IPS-18c (cell line): ENCODE measurements around the gene GGPS1.
"Not testable (repeated sequence)": the region's sequence is repeated elsewhere in the genome, so short reads cannot be mapped to it uniquely, and the experiment has no call there.

ENCODE experiments used
- H3K4me3 ChIP-seq: 2 replicates; pipeline ENCODE4 v1.7.0; 2013; ENCODE audit warnings: low read depth, mild to moderate bottlenecking, low read length, moderate library complexity; ENCODE audit not compliant: insufficient read depth
- H3K9me3 ChIP-seq: one replicate; pipeline ENCODE4 v1.6.1; 2013; ENCODE audit warnings: mild to moderate bottlenecking, low read length, moderate library complexity; ENCODE audit not compliant: control insufficient read depth, insufficient read depth

GGPS1 gene

GRCh38 chr1:235367000-235367908, 38.9 kb downstream of the GGPS1 start, which contains the start of gene TBCE:
TSS of gene TBCE (plus strand) at chr1:235367427. CDS start at chr1:235380050, 12,623 bp downstream.
- Histone ChIP-seq H3K9me3 (peaks cover 4% of the 10 kb centered on the region), H3K4me3 (peak within 1 kb of the TSS; percentile 87)

GRCh38 chr1:235368428-235368827, 40.1 kb downstream of the GGPS1 start:
- Histone ChIP-seq H3K9me3 (peaks cover 4% of the 10 kb centered on the region), H3K4me3 (peak overlapping the region; percentile 87; the same call in 1 of the 2 replicates)

GRCh38 chr1:235369802-235370201, 41.4 kb downstream of the GGPS1 start:
- H3K4me3 ChIP-seq, result no peak overlapping the region
- peaks cover 4% of the 10 kb centered on the region for H3K9me3 ChIP-seq

- Histone ChIP-seq H3K4me3 (no peak overlapping the region), H3K9me3 (no peaks in the 10 kb centered on the region)
These were observed 47.7 kb downstream of the GGPS1 start for GRCh38 chr1:235375919-235376605.

- not testable (repeated sequence) for H3K4me3 ChIP-seq, H3K9me3 ChIP-seq
These were observed 49.9 kb downstream of the GGPS1 start for GRCh38 chr1:235378134-235378735.

- H3K9me3 ChIP-seq, H3K4me3 ChIP-seq: not testable (repeated sequence)
These were observed 53.8 kb downstream of the GGPS1 start for GRCh38 chr1:235381955-235382739.

- not testable (repeated sequence) for H3K9me3 ChIP-seq, H3K4me3 ChIP-seq
These were observed 57.3 kb downstream of the GGPS1 start for GRCh38 chr1:235385633-235386032.

GRCh38 chr1:235391874-235392273, 63.5 kb downstream of the GGPS1 start:
- H3K4me3 ChIP-seq, result no peak overlapping the region
- H3K9me3 ChIP-seq, result peaks cover 2% of the 10 kb centered on the region
